Hepatocyte (in vitro differentiated cells): ENCODE results near the gene PALLD. TPM values are rescaled to one million over a fixed set of nuclear protein-coding genes. Genes with fewer than 3 reads are reported as not detected.

Source experiments
- DNase-seq: peaks from one replicate; pipeline ENCODE4 v3.0.0-alpha.2; 2016; ENCODE audit warnings: low spot score
- H2AFZ ChIP-seq: fragments of 200-600 bp; sonication (generic); 2 replicates; pipeline ENCODE4 v1.6.0; 2016; ENCODE audit warnings: antibody characterized with exemption, mild to moderate bottlenecking
- H3K27ac ChIP-seq: fragments of 200-600 bp; sonication (generic); 2 replicates; pipeline ENCODE4 v1.5.1; 2016; ENCODE audit warnings: mild to moderate bottlenecking
- H3K27me3 ChIP-seq: fragments of 200-600 bp; sonication (generic); 2 replicates; pipeline ENCODE4 v1.6.1; 2016
- H3K36me3 ChIP-seq: fragments of 200-600 bp; sonication (generic); replicated peaks from 2 replicates; pipeline ENCODE4 v1.5.1; 2016; ENCODE audit warnings: low read depth; ENCODE audit not compliant: insufficient read depth
- H3K4me1 ChIP-seq: fragments of 200-600 bp; sonication (generic); 2 replicates; pipeline ENCODE4 v1.5.1; 2016; ENCODE audit warnings: mild to moderate bottlenecking, moderate library complexity; ENCODE audit not compliant: insufficient read depth
- H3K4me2 ChIP-seq: fragments of 200-600 bp; sonication (generic); 2 replicates; pipeline ENCODE4 v1.6.0; 2016
- H3K4me3 ChIP-seq: fragments of 200-600 bp; sonication (generic); 2 replicates; pipeline ENCODE4 v1.5.1; 2016; ENCODE audit warnings: mild to moderate bottlenecking
- H3K79me2 ChIP-seq: fragments of 200-600 bp; sonication (generic); 2 replicates; pipeline ENCODE4 v1.6.0; 2017; ENCODE audit warnings: mild to moderate bottlenecking
- H3K9me2 ChIP-seq: fragments of 200-600 bp; sonication (generic); replicated peaks from 2 replicates; pipeline ENCODE4 v1.6.0; 2017; ENCODE audit warnings: mild to moderate bottlenecking; ENCODE audit not compliant: insufficient read depth
- H3K9me3 ChIP-seq: fragments of 200-600 bp; sonication (generic); 2 replicates; pipeline ENCODE4 v1.5.1; 2016; ENCODE audit warnings: low read depth, mild to moderate bottlenecking
- H4K20me1 ChIP-seq: fragments of 200-600 bp; sonication (generic); 2 replicates; pipeline ENCODE4 v1.6.0; 2016; ENCODE audit warnings: mild to moderate bottlenecking; ENCODE audit not compliant: insufficient read depth, poor library complexity, severe bottlenecking
- EZH2 ChIP-seq: fragments of 200-600 bp; sonication (generic); IDR thresholded peaks from 2 replicates; pipeline ENCODE4 v1.6.1; 2016; ENCODE audit warnings: antibody characterized with exemption, mild to moderate bottlenecking, borderline replicate concordance
- EZH2phosphoT487 ChIP-seq: fragments of 200-600 bp; sonication (generic); IDR thresholded peaks from one replicate; pipeline ENCODE4 v1.6.1; 2018; ENCODE audit warnings: antibody characterized with exemption, mild to moderate bottlenecking, low read depth, moderate library complexity; ENCODE audit not compliant: unreplicated experiment, severe bottlenecking
- WGBS: methylation state at CpG from one replicate; pipeline ENCODE4 v1.1.6; 2016; ENCODE audit warnings: low lambda C conversion rate; ENCODE audit errors: missing lambda C conversion rate; 5-methylcytosine and 5-hydroxymethylcytosine counted together
- polyA plus RNA-seq: library from polyadenylated mRNA; unstranded; fragments of >200 nt; fragmentation: Nextera tagmentation; extraction: Ambion mirVana; gene quantifications from 2 replicates; pipeline ENCODE4 v1.2.1, GENCODE V29; 2016
- total RNA-seq: library from RNA; depleted of rRNA; stranded (reverse); fragments of >200 nt; gene quantifications from 2 replicates; pipeline ENCODE4 v1.2.3, GENCODE V29; 2014
- TF ChIP-seq, protein P1 (sequence below): fragments of 200-600 bp; sonication (generic); IDR thresholded peaks from 2 replicates; pipeline ENCODE4 v1.5.1; 2016; ENCODE audit warnings: antibody characterized with exemption, mild to moderate bottlenecking; ENCODE audit not compliant: poor library complexity

Gene PALLD
- total and polyA plus RNA-seq, 2 experiments from 2014 or later, result 82.7 to 85.2 TPM

- Histone ChIP-seq H3K36me3 (no peaks in the 10 kb centered on the region), H3K27ac (no peak overlapping the region), H3K4me2 (no peak overlapping the region), H4K20me1 (no peaks in the 10 kb centered on the region), H3K27me3 (no peaks in the 10 kb centered on the region), H3K4me1 (peaks cover 17% of the 10 kb centered on the region), H3K79me2 (peaks cover 23% of the 10 kb centered on the region), H2AFZ (no peak overlapping the region), H3K9me3 (no peaks in the 10 kb centered on the region), H3K4me3 (no peak overlapping the region), H3K9me2 (no peaks in the 10 kb centered on the region)
- no peak for DNase-seq
- WGBS, result 84% methylated on average over 2 of the region's 2 CpGs
- TF ChIP-seq EZH2 (no peak), EZH2phosphoT487 (no peak)
- TF ChIP-seq, protein P1, sequence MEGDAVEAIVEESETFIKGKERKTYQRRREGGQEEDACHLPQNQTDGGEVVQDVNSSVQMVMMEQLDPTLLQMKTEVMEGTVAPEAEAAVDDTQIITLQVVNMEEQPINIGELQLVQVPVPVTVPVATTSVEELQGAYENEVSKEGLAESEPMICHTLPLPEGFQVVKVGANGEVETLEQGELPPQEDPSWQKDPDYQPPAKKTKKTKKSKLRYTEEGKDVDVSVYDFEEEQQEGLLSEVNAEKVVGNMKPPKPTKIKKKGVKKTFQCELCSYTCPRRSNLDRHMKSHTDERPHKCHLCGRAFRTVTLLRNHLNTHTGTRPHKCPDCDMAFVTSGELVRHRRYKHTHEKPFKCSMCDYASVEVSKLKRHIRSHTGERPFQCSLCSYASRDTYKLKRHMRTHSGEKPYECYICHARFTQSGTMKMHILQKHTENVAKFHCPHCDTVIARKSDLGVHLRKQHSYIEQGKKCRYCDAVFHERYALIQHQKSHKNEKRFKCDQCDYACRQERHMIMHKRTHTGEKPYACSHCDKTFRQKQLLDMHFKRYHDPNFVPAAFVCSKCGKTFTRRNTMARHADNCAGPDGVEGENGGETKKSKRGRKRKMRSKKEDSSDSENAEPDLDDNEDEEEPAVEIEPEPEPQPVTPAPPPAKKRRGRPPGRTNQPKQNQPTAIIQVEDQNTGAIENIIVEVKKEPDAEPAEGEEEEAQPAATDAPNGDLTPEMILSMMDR, result no peak
These were observed 167.5 kb downstream of the PALLD start for GRCh38 chr4:168664242-168664891.

GRCh38 chr4:168666531-168666930, 169.7 kb downstream of the PALLD start:
- no peak overlapping the region for H3K27ac ChIP-seq
- peak overlapping the region; percentile 37 for H3K4me2 ChIP-seq
- peaks cover 11% of the 10 kb centered on the region for H3K4me1 ChIP-seq
- no peak for TF ChIP-seq EZH2phosphoT487
- TF ChIP-seq, protein P1, result no peak
- TF ChIP-seq EZH2, result no peak
- H2AFZ ChIP-seq, result no peak overlapping the region
- H3K79me2 ChIP-seq, result peaks cover 16% of the 10 kb centered on the region
- no peaks in the 10 kb centered on the region for H3K9me3 ChIP-seq
- H3K9me2 ChIP-seq, result no peaks in the 10 kb centered on the region
- no peaks in the 10 kb centered on the region for H3K36me3 ChIP-seq
- no peaks in the 10 kb centered on the region for H4K20me1 ChIP-seq
- no peak overlapping the region for H3K4me3 ChIP-seq
- H3K27me3 ChIP-seq, result no peaks in the 10 kb centered on the region
- no peak for DNase-seq
- 46% methylated on average over 2 of the region's 2 CpGs for WGBS

DNA sequence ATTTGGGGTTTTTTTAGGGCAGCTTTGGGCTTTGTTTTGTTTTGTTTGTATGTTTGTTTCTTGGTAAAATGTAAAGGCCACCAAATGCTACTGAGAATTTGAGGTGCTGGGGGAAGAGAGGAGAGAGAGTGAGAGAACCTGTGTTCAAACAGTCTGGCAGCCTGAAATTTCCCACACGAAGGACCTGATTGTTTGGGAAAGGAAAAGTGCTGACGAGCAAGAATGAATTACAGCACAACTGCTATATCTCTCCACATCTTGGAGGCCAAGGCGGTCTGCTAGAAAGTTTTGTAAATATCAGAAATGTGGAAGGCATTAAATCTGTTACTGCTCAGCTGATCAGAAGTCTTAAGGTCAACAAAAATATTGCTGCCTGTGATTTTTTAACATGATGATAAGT, 170.5 kb downstream of the PALLD start:
- H3K36me3 ChIP-seq, result no peaks in the 10 kb centered on the region
- TF ChIP-seq, protein P1, result no peak
- TF ChIP-seq EZH2phosphoT487 (no peak), EZH2 (no peak)
- H3K9me2 ChIP-seq, result no peaks in the 10 kb centered on the region
- H3K27me3 ChIP-seq, result no peaks in the 10 kb centered on the region
- no peak overlapping the region for H2AFZ ChIP-seq
- no peaks in the 10 kb centered on the region for H4K20me1 ChIP-seq
- WGBS, result 33% methylated on average over 3 of the region's 3 CpGs
- H3K4me2 ChIP-seq, result peak overlapping the region; percentile 37
- H3K4me1 ChIP-seq, result peaks cover 11% of the 10 kb centered on the region
- H3K27ac ChIP-seq, result peak overlapping the region; percentile 11
- no peaks in the 10 kb centered on the region for H3K9me3 ChIP-seq
- DNase-seq, result no peak
- H3K4me3 ChIP-seq, result no peak overlapping the region
- H3K79me2 ChIP-seq, result peaks cover 12% of the 10 kb centered on the region
